GM10266 (cell line): ENCODE data around the gene DHX38.

Experiments
- DNase-seq: peaks from one replicate; pipeline ENCODE4 v3.0.0; 2012; ENCODE audit errors: extremely low spot score
- TF ChIP-seq, protein P1 (sequence below): IDR thresholded peaks from 2 replicates; pipeline ENCODE4 v1.5.1; 2012; ENCODE audit warnings: mild to moderate bottlenecking, low read depth; ENCODE audit not compliant: control insufficient read depth, insufficient read depth; ENCODE audit errors: missing control alignments

DHX38 gene

GRCh38 chr16:72092832-72093447 lies 707 bp upstream of the DHX38 start:
- no peak for DNase-seq
- TF ChIP-seq, protein P1, sequence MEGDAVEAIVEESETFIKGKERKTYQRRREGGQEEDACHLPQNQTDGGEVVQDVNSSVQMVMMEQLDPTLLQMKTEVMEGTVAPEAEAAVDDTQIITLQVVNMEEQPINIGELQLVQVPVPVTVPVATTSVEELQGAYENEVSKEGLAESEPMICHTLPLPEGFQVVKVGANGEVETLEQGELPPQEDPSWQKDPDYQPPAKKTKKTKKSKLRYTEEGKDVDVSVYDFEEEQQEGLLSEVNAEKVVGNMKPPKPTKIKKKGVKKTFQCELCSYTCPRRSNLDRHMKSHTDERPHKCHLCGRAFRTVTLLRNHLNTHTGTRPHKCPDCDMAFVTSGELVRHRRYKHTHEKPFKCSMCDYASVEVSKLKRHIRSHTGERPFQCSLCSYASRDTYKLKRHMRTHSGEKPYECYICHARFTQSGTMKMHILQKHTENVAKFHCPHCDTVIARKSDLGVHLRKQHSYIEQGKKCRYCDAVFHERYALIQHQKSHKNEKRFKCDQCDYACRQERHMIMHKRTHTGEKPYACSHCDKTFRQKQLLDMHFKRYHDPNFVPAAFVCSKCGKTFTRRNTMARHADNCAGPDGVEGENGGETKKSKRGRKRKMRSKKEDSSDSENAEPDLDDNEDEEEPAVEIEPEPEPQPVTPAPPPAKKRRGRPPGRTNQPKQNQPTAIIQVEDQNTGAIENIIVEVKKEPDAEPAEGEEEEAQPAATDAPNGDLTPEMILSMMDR: no peak

DNA sequence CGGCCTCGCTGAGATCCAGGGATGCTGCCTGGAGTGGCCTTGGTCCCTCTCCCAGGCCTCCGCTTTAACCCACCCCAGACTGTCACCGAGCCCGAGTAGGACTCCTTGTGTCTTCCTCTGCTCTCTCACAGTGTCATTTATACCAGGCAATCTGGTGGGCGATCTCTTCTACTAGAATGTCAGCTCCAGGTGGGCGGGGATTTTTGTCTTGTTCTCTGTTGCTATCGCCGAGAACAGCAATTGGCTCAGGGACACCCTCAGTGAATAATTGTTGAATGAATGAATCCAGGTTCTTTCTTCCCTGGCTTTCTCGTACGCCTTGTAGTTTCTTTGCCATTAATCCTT lies 591 bp downstream of the DHX38 start:
- TF ChIP-seq, protein P1: no peak
- no peak for DNase-seq

GRCh38 chr16:72098936-72099335 lies 5.3 kb downstream of the DHX38 start:
- DNase-seq: no peak
- TF ChIP-seq, protein P1: no peak

- TF ChIP-seq, protein P1: peak; percentile 60
- DNase-seq: peak; percentile 67
These were observed 5.8 kb downstream of the DHX38 start for GRCh38 chr16:72099377-72099818.

DNA sequence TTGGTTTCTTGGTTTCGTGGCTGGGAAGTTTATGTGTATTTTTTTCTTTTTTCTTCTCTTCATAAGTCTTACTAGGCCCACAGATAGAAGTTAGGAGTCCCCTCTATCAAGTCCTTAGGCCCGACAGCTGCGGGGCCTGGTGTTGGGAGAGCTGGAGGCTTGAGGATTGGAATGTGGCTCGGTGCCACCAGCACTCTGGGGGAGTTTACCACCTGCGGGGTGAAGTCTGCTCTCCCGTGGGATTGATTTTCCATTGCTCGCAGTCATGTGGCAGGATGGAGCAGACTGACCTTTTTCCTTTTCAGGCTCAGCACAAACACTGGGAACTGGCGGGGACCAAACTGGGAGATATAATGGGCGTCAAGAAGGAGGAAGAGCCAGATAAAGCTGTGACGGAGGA lies 7.5 kb downstream of the DHX38 start:
- DNase-seq: no peak

GRCh38 chr16:72104905-72105304 lies 11.3 kb downstream of the DHX38 start:
- DNase-seq: no peak
- TF ChIP-seq, protein P1: no peak

More for the DNA sequence above, 7.5 kb downstream of the DHX38 start:
- TF ChIP-seq, protein P1: no peak

- TF ChIP-seq, protein P1: no peak
- no peak for DNase-seq
These were observed 12.3 kb downstream of the DHX38 start for GRCh38 chr16:72105978-72106377.
